Stimulated activated memory B cell treated with anti-CD40 and anti-IgM and Interleukin-4, amounts not matched to agents 10 μg/mL and 1 μg/mL and 100 μg/mL, for 72 hours (primary cell): ENCODE results near the gene PTPRC.

Source experiments
- ATAC-seq: fragments of 150-1000 bp; cut with Tn5 transposase; 2 replicates; pipeline ENCODE4 v1.10.0; 2021
- H3K27ac Mint-ChIP-seq: one replicate; pipeline ENCODE4 v1.8.0; 2022; ENCODE audit warnings: mild to moderate bottlenecking, mixed read lengths
- H3K27me3 Mint-ChIP-seq: one replicate; pipeline ENCODE4 v1.8.0; 2022; ENCODE audit warnings: mixed read lengths
- H3K36me3 Mint-ChIP-seq: one replicate; pipeline ENCODE4 v1.8.0; 2022; ENCODE audit warnings: mixed read lengths
- H3K4me1 Mint-ChIP-seq: one replicate; pipeline ENCODE4 v1.8.0; 2022; ENCODE audit warnings: mixed read lengths
- H3K4me3 Mint-ChIP-seq: one replicate; pipeline ENCODE4 v1.8.0; 2022; ENCODE audit warnings: mild to moderate bottlenecking, moderate library complexity, mixed read lengths
- H3K9me3 Mint-ChIP-seq: one replicate; pipeline ENCODE4 v1.8.0; 2022; ENCODE audit warnings: mixed read lengths

Gene PTPRC

DNA sequence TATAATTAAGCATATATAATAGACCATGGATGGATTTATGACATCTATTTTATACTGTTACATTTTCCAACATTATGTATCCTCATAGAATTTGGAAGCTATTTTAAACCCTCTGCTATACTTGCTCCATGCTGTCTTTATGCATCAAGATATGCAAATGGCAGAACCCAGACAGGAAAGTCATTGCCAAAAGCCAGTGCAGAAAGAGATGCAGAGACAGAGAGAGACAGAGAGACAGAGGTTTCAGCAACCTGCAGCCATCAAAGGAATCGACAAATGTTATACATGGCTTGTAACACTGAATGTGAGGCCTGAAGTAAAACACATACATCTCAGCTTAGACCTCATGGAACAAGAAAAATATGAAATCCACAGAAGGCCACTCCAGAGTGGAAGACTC lies 7.5 kb upstream of the PTPRC start:
- Mint-ChIP-seq H3K9me3 (peaks cover 9% of the 10 kb centered on the region), H3K36me3 (peaks cover 12% of the 10 kb centered on the region), H3K4me1 (peaks cover 86% of the 10 kb centered on the region), H3K4me3 (no peak overlapping the region), H3K27me3 (no peaks in the 10 kb centered on the region), H3K27ac (no peak overlapping the region)
- no peak for ATAC-seq

- Mint-ChIP-seq H3K4me1 (peaks cover 86% of the 10 kb centered on the region), H3K27me3 (no peaks in the 10 kb centered on the region), H3K27ac (peak overlapping the region; percentile 58), H3K9me3 (peaks cover 3% of the 10 kb centered on the region), H3K36me3 (peaks cover 6% of the 10 kb centered on the region), H3K4me3 (no peak overlapping the region)
- no peak for ATAC-seq
These were observed 6.8 kb upstream of the PTPRC start for GRCh38 chr1:198632007-198632406.

DNA sequence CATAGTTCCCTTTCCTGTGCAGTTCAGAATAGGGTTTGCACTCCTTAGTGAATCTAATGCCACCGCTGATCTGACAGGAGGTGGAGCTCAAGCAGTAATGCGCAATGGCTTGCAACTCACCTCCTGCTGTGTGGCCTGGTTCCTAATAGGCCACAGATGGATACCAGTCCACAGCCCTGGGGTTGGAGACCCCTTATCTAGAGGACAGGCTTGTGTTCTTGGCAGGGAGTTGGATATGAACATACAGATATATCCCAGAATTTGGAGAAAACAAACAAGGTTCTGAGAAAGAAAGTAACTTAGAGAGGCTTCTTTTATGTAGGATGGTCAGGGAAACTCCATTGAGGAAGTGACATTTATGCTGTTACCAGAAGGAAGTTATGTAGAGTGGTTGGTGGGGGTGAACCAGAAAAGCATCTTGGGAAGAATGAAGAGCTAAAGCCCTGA lies 5.1 kb upstream of the PTPRC start:
- Mint-ChIP-seq H3K36me3 (peaks cover 6% of the 10 kb centered on the region), H3K4me1 (peaks cover 82% of the 10 kb centered on the region), H3K27ac (peak overlapping the region; percentile 83), H3K4me3 (peak overlapping the region; percentile 36), H3K9me3 (peaks cover 3% of the 10 kb centered on the region), H3K27me3 (no peaks in the 10 kb centered on the region)
- ATAC-seq = peak; percentile 85

DNA sequence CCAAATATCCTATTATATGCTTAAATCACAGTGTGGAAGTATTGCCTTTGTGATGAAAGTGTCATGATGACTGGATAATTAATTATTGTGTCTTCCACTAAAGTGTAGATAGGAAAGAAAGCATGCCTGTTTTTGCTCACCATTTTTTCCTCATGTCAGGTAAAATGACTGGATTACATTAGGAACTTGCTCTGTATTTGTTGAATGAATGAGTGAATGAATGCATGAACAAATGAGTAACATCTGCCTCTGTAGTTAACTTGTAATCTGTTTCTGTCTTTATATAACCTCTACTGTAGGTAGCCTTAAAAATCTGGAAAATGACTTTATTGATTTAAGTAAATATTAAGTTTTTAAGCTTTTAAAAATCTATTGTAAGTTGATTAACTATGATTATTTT lies 2.9 kb upstream of the PTPRC start:
- Mint-ChIP-seq H3K4me3 (no peak overlapping the region), H3K4me1 (peaks cover 69% of the 10 kb centered on the region), H3K27ac (peak overlapping the region; percentile 83), H3K27me3 (no peaks in the 10 kb centered on the region), H3K36me3 (peaks cover 6% of the 10 kb centered on the region), H3K9me3 (peaks cover 3% of the 10 kb centered on the region)
- no peak for ATAC-seq

GRCh38 chr1:198636391-198636790 lies 2.4 kb upstream of the PTPRC start:
- peaks cover 3% of the 10 kb centered on the region for H3K9me3 Mint-ChIP-seq
- H3K36me3 Mint-ChIP-seq = peaks cover 6% of the 10 kb centered on the region
- H3K4me3 Mint-ChIP-seq = peak overlapping the region; percentile 61
- ATAC-seq = no peak
- no peaks in the 10 kb centered on the region for H3K27me3 Mint-ChIP-seq
- H3K4me1 Mint-ChIP-seq = peaks cover 65% of the 10 kb centered on the region
- peak overlapping the region; percentile 83 for H3K27ac Mint-ChIP-seq

DNA sequence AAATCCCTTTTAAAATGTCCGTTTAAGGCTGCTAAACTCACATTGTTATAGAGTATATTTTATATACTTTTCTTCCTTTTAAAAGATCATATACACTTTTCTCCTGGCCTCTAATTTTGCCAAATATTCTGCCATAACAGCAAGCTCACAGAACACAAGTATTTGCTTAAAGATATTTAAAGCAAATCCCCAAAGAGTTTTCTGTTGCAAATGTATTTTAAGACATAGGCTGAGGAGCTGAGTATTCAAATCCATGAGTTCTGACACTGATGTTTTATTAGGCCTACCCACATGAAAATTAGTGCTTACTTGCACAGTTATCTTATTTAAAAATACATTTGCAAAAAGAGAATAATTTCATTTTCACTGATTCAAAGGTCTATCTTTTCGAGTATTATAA lies 1.7 kb upstream of the PTPRC start:
- Mint-ChIP-seq H3K27ac (peak overlapping the region; percentile 83), H3K4me1 (peaks cover 60% of the 10 kb centered on the region), H3K36me3 (peaks cover 8% of the 10 kb centered on the region), H3K27me3 (no peaks in the 10 kb centered on the region), H3K4me3 (peak overlapping the region; percentile 57), H3K9me3 (peaks cover 3% of the 10 kb centered on the region)
- ATAC-seq = no peak

DNA sequence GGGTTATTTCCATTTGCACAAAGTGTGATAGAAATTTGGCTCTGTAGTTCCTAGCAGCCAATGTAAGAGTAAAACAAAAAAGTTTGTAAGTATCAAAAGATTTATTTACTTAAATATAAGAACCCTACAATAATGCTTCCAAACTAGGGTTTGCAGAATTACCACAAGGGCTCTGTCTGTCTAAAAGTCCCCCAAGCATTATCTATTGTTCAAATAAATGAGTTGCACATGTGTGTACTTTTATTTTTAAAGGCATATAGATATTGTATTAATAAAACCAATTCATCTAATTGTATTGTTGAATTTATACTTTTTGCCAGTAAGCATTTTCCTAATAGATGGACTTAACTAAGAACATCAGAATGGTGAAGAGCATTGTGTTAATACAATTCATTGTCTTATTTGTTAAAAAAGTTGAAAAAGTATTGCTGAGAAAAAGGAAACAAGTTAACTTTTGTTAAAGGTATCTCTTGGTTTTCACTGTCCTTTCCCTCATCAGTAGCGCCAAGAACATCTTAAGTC lies 863 bp upstream of the PTPRC start:
- peak overlapping the region; percentile 80 for H3K4me3 Mint-ChIP-seq
- peaks cover 3% of the 10 kb centered on the region for H3K9me3 Mint-ChIP-seq
- H3K4me1 Mint-ChIP-seq = peaks cover 63% of the 10 kb centered on the region
- peaks cover 15% of the 10 kb centered on the region for H3K36me3 Mint-ChIP-seq
- no peak for ATAC-seq
- H3K27ac Mint-ChIP-seq = peak overlapping the region; percentile 83
- no peaks in the 10 kb centered on the region for H3K27me3 Mint-ChIP-seq

GRCh38 chr1:198638441-198638840 lies 399 bp upstream of the PTPRC start:
- peak overlapping the region; percentile 83 for H3K27ac Mint-ChIP-seq
- H3K36me3 Mint-ChIP-seq = peaks cover 15% of the 10 kb centered on the region
- no peaks in the 10 kb centered on the region for H3K27me3 Mint-ChIP-seq
- H3K4me3 Mint-ChIP-seq = peak overlapping the region; percentile 80
- ATAC-seq = peak; percentile 3
- H3K9me3 Mint-ChIP-seq = no peaks in the 10 kb centered on the region
- peaks cover 63% of the 10 kb centered on the region for H3K4me1 Mint-ChIP-seq

- peaks cover 20% of the 10 kb centered on the region for H3K36me3 Mint-ChIP-seq
- H3K9me3 Mint-ChIP-seq = no peaks in the 10 kb centered on the region
- H3K27ac Mint-ChIP-seq = peak overlapping the region; percentile 83
- peak overlapping the region; percentile 88 for H3K4me3 Mint-ChIP-seq
- ATAC-seq = no peak
- peaks cover 56% of the 10 kb centered on the region for H3K4me1 Mint-ChIP-seq
- H3K27me3 Mint-ChIP-seq = no peaks in the 10 kb centered on the region
These were observed 867 bp downstream of the PTPRC start for GRCh38 chr1:198639671-198640143.

- Mint-ChIP-seq H3K36me3 (peaks cover 20% of the 10 kb centered on the region), H3K9me3 (no peaks in the 10 kb centered on the region), H3K4me1 (peaks cover 52% of the 10 kb centered on the region), H3K27ac (peak overlapping the region; percentile 83), H3K27me3 (no peaks in the 10 kb centered on the region), H3K4me3 (peak overlapping the region; percentile 88)
- ATAC-seq = no peak
These were observed 1.3 kb downstream of the PTPRC start for GRCh38 chr1:198640174-198640573.

DNA sequence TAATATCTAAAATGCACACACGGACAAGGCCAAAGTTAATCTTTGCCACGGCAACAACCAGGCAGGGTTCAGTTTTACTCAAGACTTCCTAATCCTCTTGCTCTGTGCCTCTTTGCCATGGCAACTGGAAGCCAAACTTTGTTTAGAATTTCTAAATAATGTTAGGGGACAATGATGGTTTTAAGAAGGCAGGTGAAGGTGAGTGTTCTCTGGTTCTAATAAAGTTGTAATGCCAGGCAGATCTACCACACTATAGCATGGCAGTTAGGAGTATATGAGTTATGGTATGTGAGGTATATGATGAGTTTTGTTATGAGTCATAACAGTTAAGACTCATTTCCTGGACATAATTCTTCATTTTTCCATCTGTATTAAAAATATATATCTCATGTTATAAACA lies 2.7 kb downstream of the PTPRC start:
- no peak for ATAC-seq
- H3K4me3 Mint-ChIP-seq = peak overlapping the region; percentile 93
- peaks cover 45% of the 10 kb centered on the region for H3K4me1 Mint-ChIP-seq
- H3K27ac Mint-ChIP-seq = peak overlapping the region; percentile 99
- no peaks in the 10 kb centered on the region for H3K9me3 Mint-ChIP-seq
- peaks cover 22% of the 10 kb centered on the region for H3K36me3 Mint-ChIP-seq
- H3K27me3 Mint-ChIP-seq = no peaks in the 10 kb centered on the region

GRCh38 chr1:198641966-198642668 lies 3.3 kb downstream of the PTPRC start:
- Mint-ChIP-seq H3K4me1 (peaks cover 44% of the 10 kb centered on the region), H3K9me3 (peaks cover 3% of the 10 kb centered on the region), H3K27me3 (no peaks in the 10 kb centered on the region), H3K4me3 (peak overlapping the region; percentile 93), H3K27ac (peak overlapping the region; percentile 99), H3K36me3 (peaks cover 28% of the 10 kb centered on the region)
- ATAC-seq = no peak

DNA sequence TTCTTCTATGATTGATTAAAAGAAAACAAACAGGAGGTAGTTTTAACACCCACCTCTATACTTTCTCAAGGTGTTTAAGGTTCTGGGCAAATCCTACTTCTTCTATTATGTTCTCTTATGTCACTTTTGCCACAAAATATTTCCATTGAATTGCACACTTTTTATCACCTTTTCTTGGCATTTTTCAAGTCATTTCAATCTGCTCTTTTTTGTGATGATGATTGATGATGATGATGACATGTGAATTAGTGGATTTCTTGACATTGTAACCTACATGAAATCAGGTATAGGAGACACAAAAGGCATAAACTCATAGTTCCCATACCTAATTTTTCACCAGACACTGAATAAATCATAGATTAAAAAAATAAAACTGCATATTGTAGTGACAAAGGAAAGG lies 4.1 kb downstream of the PTPRC start:
- peaks cover 3% of the 10 kb centered on the region for H3K9me3 Mint-ChIP-seq
- no peaks in the 10 kb centered on the region for H3K27me3 Mint-ChIP-seq
- peaks cover 33% of the 10 kb centered on the region for H3K36me3 Mint-ChIP-seq
- peak overlapping the region; percentile 99 for H3K27ac Mint-ChIP-seq
- H3K4me3 Mint-ChIP-seq = peak overlapping the region; percentile 93
- H3K4me1 Mint-ChIP-seq = peaks cover 44% of the 10 kb centered on the region
- ATAC-seq = no peak

DNA sequence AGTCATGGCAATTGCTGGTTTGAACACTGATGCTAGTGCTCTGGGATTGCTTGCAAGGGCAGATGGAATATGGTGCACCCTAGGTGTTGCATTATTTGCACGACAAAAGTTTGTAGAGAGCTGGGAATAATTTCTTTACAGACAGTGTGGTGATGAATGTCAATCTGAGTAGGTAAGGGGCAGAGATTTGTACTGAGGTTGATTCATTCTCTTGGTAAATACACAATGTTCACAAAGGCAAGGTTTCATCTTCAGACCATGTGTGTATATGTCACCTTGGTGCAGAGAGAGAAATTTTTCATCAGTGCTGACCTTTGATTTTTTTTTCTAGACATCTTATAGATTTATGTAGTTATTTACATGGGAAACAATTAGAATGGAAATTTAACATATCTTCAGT lies 5.0 kb downstream of the PTPRC start:
- peak overlapping the region; percentile 99 for H3K27ac Mint-ChIP-seq
- H3K4me1 Mint-ChIP-seq = peaks cover 43% of the 10 kb centered on the region
- H3K36me3 Mint-ChIP-seq = peaks cover 41% of the 10 kb centered on the region
- peak overlapping the region; percentile 93 for H3K4me3 Mint-ChIP-seq
- peaks cover 3% of the 10 kb centered on the region for H3K9me3 Mint-ChIP-seq
- no peak for ATAC-seq
- H3K27me3 Mint-ChIP-seq = no peaks in the 10 kb centered on the region

DNA sequence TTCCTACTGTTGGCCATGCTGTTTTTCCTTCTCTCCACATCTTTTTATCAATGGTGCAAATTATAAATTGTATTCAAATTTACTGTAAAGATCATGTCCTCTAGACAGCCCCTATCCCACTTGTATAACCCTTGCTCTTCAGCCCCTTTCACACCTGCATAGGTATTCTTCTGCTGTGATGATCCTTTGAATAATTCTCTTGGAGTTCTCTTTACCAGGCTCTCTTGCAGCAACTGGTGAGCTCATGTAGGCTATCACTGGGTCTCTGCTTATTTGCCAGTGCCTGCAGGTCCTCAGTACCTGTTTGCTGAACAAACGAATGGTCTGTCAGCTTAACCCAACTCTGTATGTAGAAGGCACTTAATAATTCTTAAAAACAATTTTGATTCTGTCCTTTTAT lies 8.2 kb downstream of the PTPRC start:
- no peak for ATAC-seq
- H3K4me1 Mint-ChIP-seq = peaks cover 71% of the 10 kb centered on the region
- H3K27me3 Mint-ChIP-seq = no peaks in the 10 kb centered on the region
- H3K27ac Mint-ChIP-seq = peak overlapping the region; percentile 67
- peaks cover 61% of the 10 kb centered on the region for H3K36me3 Mint-ChIP-seq
- peak overlapping the region; percentile 44 for H3K4me3 Mint-ChIP-seq
- peaks cover 6% of the 10 kb centered on the region for H3K9me3 Mint-ChIP-seq

GRCh38 chr1:198648592-198648991 lies 9.8 kb downstream of the PTPRC start:
- ATAC-seq = no peak
- peaks cover 52% of the 10 kb centered on the region for H3K36me3 Mint-ChIP-seq

More at GRCh38 chr1:198648592-198648991, 9.8 kb downstream of the PTPRC start:
- peak overlapping the region; percentile 5 for H3K4me3 Mint-ChIP-seq
- peaks cover 65% of the 10 kb centered on the region for H3K4me1 Mint-ChIP-seq
- peaks cover 6% of the 10 kb centered on the region for H3K9me3 Mint-ChIP-seq
- peak overlapping the region; percentile 82 for H3K27ac Mint-ChIP-seq
- H3K27me3 Mint-ChIP-seq = no peaks in the 10 kb centered on the region
